HUES64 (cell line): ENCODE measurements around the gene TMEM185A.
"Not testable (repeated sequence)": the region's sequence is repeated elsewhere in the genome, so short reads cannot be mapped to it uniquely, and the experiment has no call there.

ENCODE experiments used
- H3K27ac ChIP-seq: 2 replicates; pipeline ENCODE4 v1.7.0; 2013; ENCODE audit warnings: low read depth, low read length, inconsistent platforms
- H3K27me3 ChIP-seq: 2 replicates; pipeline ENCODE4 v1.6.1; 2013; ENCODE audit warnings: mild to moderate bottlenecking, low read length; ENCODE audit not compliant: insufficient read depth
- H3K36me3 ChIP-seq: 2 replicates; pipeline ENCODE4 v1.6.1; 2013; ENCODE audit warnings: mild to moderate bottlenecking, low read length; ENCODE audit not compliant: insufficient read depth
- H3K4me1 ChIP-seq: 2 replicates; pipeline ENCODE4 v1.6.1; 2013; ENCODE audit warnings: mild to moderate bottlenecking, low read length, moderate library complexity; ENCODE audit not compliant: insufficient read depth
- H3K4me3 ChIP-seq: 2 replicates; pipeline ENCODE4 v1.5.1; 2013; ENCODE audit warnings: mild to moderate bottlenecking, low read length, moderate library complexity
- H3K9ac ChIP-seq: 2 replicates; pipeline ENCODE4 v1.6.1; 2013; ENCODE audit warnings: mild to moderate bottlenecking, low read depth, low read length
- H3K9me3 ChIP-seq: 2 replicates; pipeline ENCODE4 v1.6.1; 2013; ENCODE audit warnings: low read depth, low read length; ENCODE audit not compliant: insufficient read depth
- WGBS: fragments of 150-250, 120-280 bp; methylation state at CpG from one replicate; pipeline ENCODE4 v1.1.7; 2013; ENCODE audit warnings: missing lambda C conversion rate; 5-methylcytosine and 5-hydroxymethylcytosine counted together

The TMEM185A gene

GRCh38 chrX:149643496-149643895 is 11.9 kb upstream of the TMEM185A start:
- H3K4me3 ChIP-seq: no peak overlapping the region
- H3K9me3 ChIP-seq: no peaks in the 10 kb centered on the region
- H3K27me3 ChIP-seq: no peaks in the 10 kb centered on the region; the same call in 1 of the 2 replicates
- H3K36me3 ChIP-seq: no peaks in the 10 kb centered on the region
- WGBS: 100% methylated on average over 3 of the region's 4 CpGs
- H3K9ac ChIP-seq: no peak overlapping the region
- no peaks in the 10 kb centered on the region for H3K4me1 ChIP-seq
- no peak overlapping the region for H3K27ac ChIP-seq

GRCh38 chrX:149641835-149642234 is 10.2 kb upstream of the TMEM185A start:
- Histone ChIP-seq H3K27me3 (no peaks in the 10 kb centered on the region; the same call in 1 of the 2 replicates), H3K9ac (no peak overlapping the region), H3K4me1 (no peaks in the 10 kb centered on the region), H3K27ac (no peak overlapping the region), H3K9me3 (no peaks in the 10 kb centered on the region), H3K36me3 (no peaks in the 10 kb centered on the region), H3K4me3 (no peak overlapping the region)
- WGBS: 96% methylated on average over 2 of the region's 2 CpGs

GRCh38 chrX:149641432-149641831 is 9.8 kb upstream of the TMEM185A start:
- Histone ChIP-seq H3K27me3 (no peaks in the 10 kb centered on the region; the same call in 1 of the 2 replicates), H3K4me1 (no peaks in the 10 kb centered on the region), H3K9me3 (no peaks in the 10 kb centered on the region), H3K27ac (no peak overlapping the region), H3K9ac (no peak overlapping the region), H3K36me3 (no peaks in the 10 kb centered on the region), H3K4me3 (no peak overlapping the region)
- WGBS: 85% methylated on average over 2 of the region's 3 CpGs

- Histone ChIP-seq H3K36me3 (no peaks in the 10 kb centered on the region), H3K4me1 (no peaks in the 10 kb centered on the region), H3K9ac (no peak overlapping the region), H3K9me3 (no peaks in the 10 kb centered on the region), H3K4me3 (no peak overlapping the region), H3K27me3 (peaks cover 3% of the 10 kb centered on the region), H3K27ac (no peak overlapping the region)
- WGBS: 91% methylated on average over 3 of the region's 3 CpGs
Measured at GRCh38 chrX:149639568-149639967, 8.0 kb upstream of the TMEM185A start.

GRCh38 chrX:149638860-149639259 is 7.3 kb upstream of the TMEM185A start:
- H3K36me3 ChIP-seq: no peaks in the 10 kb centered on the region
- H3K4me1 ChIP-seq: no peaks in the 10 kb centered on the region
- H3K4me3 ChIP-seq: no peak overlapping the region
- H3K27me3 ChIP-seq: peaks cover 8% of the 10 kb centered on the region
- H3K9me3 ChIP-seq: no peaks in the 10 kb centered on the region
- no peak overlapping the region for H3K27ac ChIP-seq
- H3K9ac ChIP-seq: no peak overlapping the region

- Histone ChIP-seq H3K36me3 (no peaks in the 10 kb centered on the region), H3K9me3 (no peaks in the 10 kb centered on the region), H3K4me3 (no peak overlapping the region), H3K4me1 (no peaks in the 10 kb centered on the region), H3K9ac (no peak overlapping the region), H3K27ac (no peak overlapping the region), H3K27me3 (peaks cover 32% of the 10 kb centered on the region)
Measured at GRCh38 chrX:149633511-149633910, 1.9 kb upstream of the TMEM185A start.

- Histone ChIP-seq H3K27me3 (peaks cover 28% of the 10 kb centered on the region), H3K36me3 (no peaks in the 10 kb centered on the region), H3K4me3 (peak overlapping the region; percentile 76), H3K9me3 (no peaks in the 10 kb centered on the region), H3K27ac (no peak overlapping the region), H3K9ac (peak overlapping the region; percentile 69), H3K4me1 (no peaks in the 10 kb centered on the region)
- 5% methylated on average over 15 of the region's 16 CpGs for WGBS
Measured at GRCh38 chrX:149630681-149631233, 835 bp downstream of the TMEM185A start.

GRCh38 chrX:149629730-149630387 is 1.7 kb downstream of the TMEM185A start:
- Histone ChIP-seq H3K9ac (no peak overlapping the region), H3K9me3 (no peaks in the 10 kb centered on the region), H3K4me1 (no peaks in the 10 kb centered on the region), H3K36me3 (no peaks in the 10 kb centered on the region), H3K27me3 (peaks cover 28% of the 10 kb centered on the region), H3K4me3 (peak overlapping the region; percentile 76), H3K27ac (no peak overlapping the region)
- 80% methylated on average over 5 of the region's 5 CpGs for WGBS

- no peak overlapping the region for H3K9ac ChIP-seq
- H3K27me3 ChIP-seq: peaks cover 23% of the 10 kb centered on the region
- peaks cover 4% of the 10 kb centered on the region; the same call in 1 of the 2 replicates for H3K4me1 ChIP-seq
- H3K27ac ChIP-seq: no peak overlapping the region
- H3K4me3 ChIP-seq: no peak overlapping the region
- H3K36me3 ChIP-seq: no peaks in the 10 kb centered on the region
- no peaks in the 10 kb centered on the region for H3K9me3 ChIP-seq
- WGBS: 94% methylated on average over 2 of the region's 2 CpGs
Measured at GRCh38 chrX:149628768-149629167, 2.8 kb downstream of the TMEM185A start.

GRCh38 chrX:149628280-149628679 is 3.3 kb downstream of the TMEM185A start:
- H3K4me1 ChIP-seq: peaks cover 4% of the 10 kb centered on the region; the same call in 1 of the 2 replicates
- H3K36me3 ChIP-seq: no peaks in the 10 kb centered on the region
- no peaks in the 10 kb centered on the region for H3K9me3 ChIP-seq
- H3K27me3 ChIP-seq: peaks cover 18% of the 10 kb centered on the region
- no peak overlapping the region for H3K4me3 ChIP-seq
- no peak overlapping the region for H3K9ac ChIP-seq
- WGBS: 87% methylated on average over 3 of the region's 3 CpGs
- H3K27ac ChIP-seq: no peak overlapping the region

- H3K36me3 ChIP-seq, H3K27ac ChIP-seq, H3K27me3 ChIP-seq, H3K9me3 ChIP-seq, H3K4me1 ChIP-seq, H3K4me3 ChIP-seq, H3K9ac ChIP-seq: not testable (repeated sequence)
- 71% methylated on average over 5 of the region's 8 CpGs for WGBS
Measured at GRCh38 chrX:149626829-149627228, 4.8 kb downstream of the TMEM185A start.

- not testable (repeated sequence) for H3K4me1 ChIP-seq, H3K36me3 ChIP-seq, H3K4me3 ChIP-seq, H3K27me3 ChIP-seq, H3K9me3 ChIP-seq, H3K9ac ChIP-seq, H3K27ac ChIP-seq
- no CpG with 5 or more reads among the region's 1 CpG for WGBS
Measured at GRCh38 chrX:149619662-149620061, 11.9 kb downstream of the TMEM185A start.
